Gastrocnemius medialis (tissue), 4 donors: ENCODE measurements around the gene RXRA.

Source experiments
- POLR2A ChIP-seq, 2 donors: fragments of 450-650 bp; IDR thresholded peaks; one replicate each; pipeline ENCODE4 v1.6.1; 2017; ENCODE audit warnings: antibody characterized with exemption in 2 of 2, mild to moderate bottlenecking in 2 of 2, moderate library complexity in 2 of 2
- TF ChIP-seq, protein P1 (sequence below), 5 experiments: fragments of 450-650 bp in 3 of 5; fragments of 200-600 bp in 2 of 5; sonication (generic) in 2 of 5; IDR thresholded peaks in 4 of 5; conservative IDR thresholded peaks in 1 of 5; 1 replicate in 4 of 5; 2 replicates in 1 of 5; pipeline ENCODE4 v1.5.1; 2016 to 2019; ENCODE audit warnings: antibody characterized with exemption in 5 of 5, mild to moderate bottlenecking in 3 of 5, moderate library complexity in 3 of 5

- TF ChIP-seq, protein P1, sequence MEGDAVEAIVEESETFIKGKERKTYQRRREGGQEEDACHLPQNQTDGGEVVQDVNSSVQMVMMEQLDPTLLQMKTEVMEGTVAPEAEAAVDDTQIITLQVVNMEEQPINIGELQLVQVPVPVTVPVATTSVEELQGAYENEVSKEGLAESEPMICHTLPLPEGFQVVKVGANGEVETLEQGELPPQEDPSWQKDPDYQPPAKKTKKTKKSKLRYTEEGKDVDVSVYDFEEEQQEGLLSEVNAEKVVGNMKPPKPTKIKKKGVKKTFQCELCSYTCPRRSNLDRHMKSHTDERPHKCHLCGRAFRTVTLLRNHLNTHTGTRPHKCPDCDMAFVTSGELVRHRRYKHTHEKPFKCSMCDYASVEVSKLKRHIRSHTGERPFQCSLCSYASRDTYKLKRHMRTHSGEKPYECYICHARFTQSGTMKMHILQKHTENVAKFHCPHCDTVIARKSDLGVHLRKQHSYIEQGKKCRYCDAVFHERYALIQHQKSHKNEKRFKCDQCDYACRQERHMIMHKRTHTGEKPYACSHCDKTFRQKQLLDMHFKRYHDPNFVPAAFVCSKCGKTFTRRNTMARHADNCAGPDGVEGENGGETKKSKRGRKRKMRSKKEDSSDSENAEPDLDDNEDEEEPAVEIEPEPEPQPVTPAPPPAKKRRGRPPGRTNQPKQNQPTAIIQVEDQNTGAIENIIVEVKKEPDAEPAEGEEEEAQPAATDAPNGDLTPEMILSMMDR (IDR thresholded peaks at IDR 0.05 in 4 of 5, conservative IDR thresholded peaks at IDR 0.05 in 1 of 5), result no peak
- no peak for TF ChIP-seq POLR2A (IDR thresholded peaks at IDR 0.05)
Measured at GRCh38 chr9:134317790-134318414, 8.4 kb upstream of the RXRA start.
